Esophagus squamous epithelium (tissue), 5 donors: ENCODE results near the gene SFPQ. TPM values are rescaled to one million over a fixed set of nuclear protein-coding genes. Genes with fewer than 3 reads are reported as not detected.
"Not testable (repeated sequence)": the region's sequence is repeated elsewhere in the genome, so short reads cannot be mapped to it uniquely, and the experiment has no call there.

Experiments
- DNase-seq: peaks from one replicate; lab custom pipeline; 2025; lab: John Stamatoyannopoulos, UW
- H3K27ac ChIP-seq, 4 donors: fragments of 200-600 bp; sonication (generic); one replicate each; pipeline ENCODE4 v1.5.1; 2016 to 2019; ENCODE audit warnings: mild to moderate bottlenecking in 1 of 4
- H3K27me3 ChIP-seq, 4 donors: fragments of 200-600 bp; sonication (generic); 1 replicate in 3 of 4; 2 replicates in 1 of 4; pipeline versions ENCODE4 v1.5.1 to v1.6.0; 2017 to 2021; ENCODE audit warnings: antibody characterized with exemption in 1 of 4
- H3K36me3 ChIP-seq, 3 donors: fragments of 200-600 bp; sonication (generic); one replicate each; pipeline ENCODE4 v1.5.1; 2016 to 2019
- H3K4me1 ChIP-seq, 3 donors: fragments of 200-600 bp; sonication (generic); one replicate each; pipeline ENCODE4 v1.5.1; 2017 to 2019
- H3K4me3 ChIP-seq, 4 donors: fragments of 200-600 bp; sonication (generic); 1 replicate in 3 of 4; 2 replicates in 1 of 4; pipeline ENCODE4 v1.5.1; 2016 to 2019; ENCODE audit warnings: mild to moderate bottlenecking in 2 of 4, moderate library complexity in 1 of 4
- H3K9me3 ChIP-seq, 3 donors: fragments of 200-600 bp; sonication (generic); one replicate each; pipeline ENCODE4 v1.5.1; 2016 to 2019
- POLR2A ChIP-seq, 4 donors: fragments of 450-650 bp; IDR thresholded peaks; one replicate each; pipeline ENCODE4 v1.6.1; 2017; ENCODE audit warnings: antibody characterized with exemption in 4 of 4, mild to moderate bottlenecking in 4 of 4, moderate library complexity in 3 of 4
- WGBS, 2 donors: methylation state at CpG; one replicate each; pipeline ENCODE4 v1.1.5; 2018; 5-methylcytosine and 5-hydroxymethylcytosine counted together
- intact Hi-C: fragments of 100-400 bp; cut with DNase I; formaldehyde crosslinking; loops from one replicate; pipeline ENCODE4 v1.15.0; 2022
- total RNA-seq, 4 donors: library from RNA; depleted of rRNA; stranded (reverse); fragments of >200 nt; gene quantifications; one replicate each; pipeline ENCODE4 v1.1.0, GENCODE V29; 2016
- TF ChIP-seq, protein P1 (sequence below), 6 experiments: fragments of 450-650 bp in 4 of 6; fragments of 200-600 bp in 2 of 6; sonication (generic) in 2 of 6; IDR thresholded peaks; one replicate each; pipeline ENCODE4 v1.5.1; 2016 to 2019; ENCODE audit warnings: antibody characterized with exemption in 6 of 6, mild to moderate bottlenecking in 4 of 6, moderate library complexity in 4 of 6
- donor health status: DM: yes; HTN: yes; CAD: no.

Gene SFPQ, protein sequence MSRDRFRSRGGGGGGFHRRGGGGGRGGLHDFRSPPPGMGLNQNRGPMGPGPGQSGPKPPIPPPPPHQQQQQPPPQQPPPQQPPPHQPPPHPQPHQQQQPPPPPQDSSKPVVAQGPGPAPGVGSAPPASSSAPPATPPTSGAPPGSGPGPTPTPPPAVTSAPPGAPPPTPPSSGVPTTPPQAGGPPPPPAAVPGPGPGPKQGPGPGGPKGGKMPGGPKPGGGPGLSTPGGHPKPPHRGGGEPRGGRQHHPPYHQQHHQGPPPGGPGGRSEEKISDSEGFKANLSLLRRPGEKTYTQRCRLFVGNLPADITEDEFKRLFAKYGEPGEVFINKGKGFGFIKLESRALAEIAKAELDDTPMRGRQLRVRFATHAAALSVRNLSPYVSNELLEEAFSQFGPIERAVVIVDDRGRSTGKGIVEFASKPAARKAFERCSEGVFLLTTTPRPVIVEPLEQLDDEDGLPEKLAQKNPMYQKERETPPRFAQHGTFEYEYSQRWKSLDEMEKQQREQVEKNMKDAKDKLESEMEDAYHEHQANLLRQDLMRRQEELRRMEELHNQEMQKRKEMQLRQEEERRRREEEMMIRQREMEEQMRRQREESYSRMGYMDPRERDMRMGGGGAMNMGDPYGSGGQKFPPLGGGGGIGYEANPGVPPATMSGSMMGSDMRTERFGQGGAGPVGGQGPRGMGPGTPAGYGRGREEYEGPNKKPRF
- total RNA-seq, result 100 to 1,000 TPM in 3 of 4 donors, 10 to 100 TPM in 1; 99.6 to 222 (median 155) TPM

DNA sequence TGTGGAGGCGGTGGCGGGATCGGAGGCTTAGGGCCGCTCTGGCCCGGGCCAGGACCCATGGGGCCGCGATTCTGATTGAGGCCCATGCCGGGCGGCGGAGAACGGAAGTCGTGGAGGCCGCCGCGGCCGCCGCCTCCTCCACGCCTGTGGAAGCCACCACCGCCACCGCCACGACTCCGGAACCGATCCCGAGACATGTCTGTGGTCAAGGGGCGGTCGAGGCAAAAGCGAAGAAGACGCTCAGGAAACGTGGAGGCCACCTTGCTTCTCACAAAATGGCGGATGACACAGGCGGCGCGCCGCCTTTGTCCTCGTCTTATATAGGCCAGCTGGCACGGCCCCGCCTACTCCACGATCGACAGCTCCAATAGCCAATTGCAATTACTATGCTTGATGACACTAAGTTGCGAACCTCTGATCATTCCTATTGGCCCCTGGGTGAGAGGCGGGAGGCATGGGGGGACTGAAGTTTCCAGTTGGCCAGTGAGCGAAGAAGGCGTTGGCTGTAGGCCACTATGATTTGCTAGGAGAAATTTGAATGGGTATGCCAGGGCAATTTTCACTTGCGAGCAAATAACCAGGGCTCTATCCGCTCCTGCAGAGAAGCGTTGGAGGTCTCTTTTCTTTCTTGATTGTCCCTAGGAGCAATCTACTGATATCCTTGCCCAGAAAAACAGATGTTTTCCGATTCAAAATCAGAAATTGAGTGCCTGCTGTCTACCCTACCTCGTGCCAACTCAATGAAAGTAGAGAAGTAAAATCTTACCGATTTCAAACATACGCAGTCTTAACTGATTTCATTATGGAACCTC is at the start of gene SFPQ:
SFPQ (minus strand) TSS at position 293 of the 812 bp plus-strand sequence; CDS start at position 197, 96 bp downstream.
- intact Hi-C loops, result no loop called here
- no peaks in the 10 kb centered on the region for H3K27me3 ChIP-seq
- no peaks in the 10 kb centered on the region for H3K9me3 ChIP-seq
- peak within 1 kb of the TSS; percentile 89 to 99 (median 96) for H3K4me3 ChIP-seq
- peaks cover 6 to 36% (median 18%) of the 10 kb centered on the region in 3 donors for H3K36me3 ChIP-seq
- TF ChIP-seq, protein P1, sequence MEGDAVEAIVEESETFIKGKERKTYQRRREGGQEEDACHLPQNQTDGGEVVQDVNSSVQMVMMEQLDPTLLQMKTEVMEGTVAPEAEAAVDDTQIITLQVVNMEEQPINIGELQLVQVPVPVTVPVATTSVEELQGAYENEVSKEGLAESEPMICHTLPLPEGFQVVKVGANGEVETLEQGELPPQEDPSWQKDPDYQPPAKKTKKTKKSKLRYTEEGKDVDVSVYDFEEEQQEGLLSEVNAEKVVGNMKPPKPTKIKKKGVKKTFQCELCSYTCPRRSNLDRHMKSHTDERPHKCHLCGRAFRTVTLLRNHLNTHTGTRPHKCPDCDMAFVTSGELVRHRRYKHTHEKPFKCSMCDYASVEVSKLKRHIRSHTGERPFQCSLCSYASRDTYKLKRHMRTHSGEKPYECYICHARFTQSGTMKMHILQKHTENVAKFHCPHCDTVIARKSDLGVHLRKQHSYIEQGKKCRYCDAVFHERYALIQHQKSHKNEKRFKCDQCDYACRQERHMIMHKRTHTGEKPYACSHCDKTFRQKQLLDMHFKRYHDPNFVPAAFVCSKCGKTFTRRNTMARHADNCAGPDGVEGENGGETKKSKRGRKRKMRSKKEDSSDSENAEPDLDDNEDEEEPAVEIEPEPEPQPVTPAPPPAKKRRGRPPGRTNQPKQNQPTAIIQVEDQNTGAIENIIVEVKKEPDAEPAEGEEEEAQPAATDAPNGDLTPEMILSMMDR (IDR thresholded peaks at IDR 0.05), result no peak
- TF ChIP-seq POLR2A (IDR thresholded peaks at IDR 0.05), result peak in 3 of 4 donors; percentile 17 to 93 (median 92)
- WGBS, 2 donors, result 0 to 4% methylated on average over 10 to 17 of the region's 50 CpGs
- DNase-seq, result peak; percentile 89
- peak within 1 kb of the TSS; percentile 97 to 100 (median 99) for H3K27ac ChIP-seq
- peaks cover 7 to 46% (median 31%) of the 10 kb centered on the region in 3 donors for H3K4me1 ChIP-seq

DNA sequence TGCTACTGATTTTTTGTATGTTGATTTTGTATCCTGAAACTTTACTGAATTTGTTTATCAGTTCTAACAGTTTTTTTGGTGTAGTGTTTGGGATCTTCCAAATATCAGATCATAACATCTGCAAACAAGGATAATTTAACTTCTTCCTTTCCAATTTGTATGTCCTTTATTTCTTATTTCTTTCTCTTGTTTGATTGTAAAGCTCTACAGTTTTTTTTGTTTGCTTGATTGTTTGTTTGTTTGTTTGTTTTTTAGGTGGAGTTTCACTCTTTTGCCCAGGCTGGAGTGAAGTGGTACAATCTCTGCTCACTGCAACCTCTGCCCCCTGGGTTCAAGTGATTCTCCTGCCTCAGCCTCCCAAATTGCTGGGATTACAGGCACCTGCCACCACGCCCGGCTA is 43.8 kb upstream of the SFPQ start:
- intact Hi-C loops, H3K9me3 ChIP-seq, H3K36me3 ChIP-seq, H3K27ac ChIP-seq, H3K4me3 ChIP-seq, H3K27me3 ChIP-seq, H3K4me1 ChIP-seq, DNase-seq: not testable (repeated sequence)
- 79 to 83% methylated on average over 2 of the region's 2 CpGs for WGBS, 2 donors

DNA sequence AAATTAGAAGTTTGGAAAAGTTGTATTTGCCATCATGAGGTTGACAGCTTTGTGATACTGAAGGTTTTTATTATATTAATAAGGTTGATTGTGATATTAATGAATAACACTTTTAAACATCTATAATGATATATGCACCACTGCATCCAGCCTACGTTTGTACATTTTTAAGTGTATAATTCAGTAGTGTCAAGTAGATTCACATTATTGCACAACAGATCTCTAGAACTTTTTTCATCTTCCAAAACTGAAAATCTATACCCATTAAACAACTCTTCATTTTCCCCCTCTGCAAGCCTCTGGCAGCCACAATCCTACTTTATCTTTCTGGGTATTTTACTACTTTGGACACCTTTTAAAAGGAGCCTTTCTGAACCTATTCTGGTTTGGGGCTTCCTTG is 38.3 kb upstream of the SFPQ start:
- intact Hi-C loops, result no loop called here
- Histone ChIP-seq H3K27ac (no peak overlapping the region), H3K4me3 (no peak overlapping the region), H3K9me3 (no peaks in the 10 kb centered on the region), H3K27me3 (no peaks in the 10 kb centered on the region), H3K4me1 (no peaks in the 10 kb centered on the region), H3K36me3 (no peaks in the 10 kb centered on the region)
- DNase-seq, result no peak
- TF ChIP-seq, protein P1 (IDR thresholded peaks at IDR 0.05), result no peak
- TF ChIP-seq POLR2A (IDR thresholded peaks at IDR 0.05), result no peak
- WGBS, 2 donors, result 59 to 77% methylated on average over 1 of the region's 1 CpG

DNA sequence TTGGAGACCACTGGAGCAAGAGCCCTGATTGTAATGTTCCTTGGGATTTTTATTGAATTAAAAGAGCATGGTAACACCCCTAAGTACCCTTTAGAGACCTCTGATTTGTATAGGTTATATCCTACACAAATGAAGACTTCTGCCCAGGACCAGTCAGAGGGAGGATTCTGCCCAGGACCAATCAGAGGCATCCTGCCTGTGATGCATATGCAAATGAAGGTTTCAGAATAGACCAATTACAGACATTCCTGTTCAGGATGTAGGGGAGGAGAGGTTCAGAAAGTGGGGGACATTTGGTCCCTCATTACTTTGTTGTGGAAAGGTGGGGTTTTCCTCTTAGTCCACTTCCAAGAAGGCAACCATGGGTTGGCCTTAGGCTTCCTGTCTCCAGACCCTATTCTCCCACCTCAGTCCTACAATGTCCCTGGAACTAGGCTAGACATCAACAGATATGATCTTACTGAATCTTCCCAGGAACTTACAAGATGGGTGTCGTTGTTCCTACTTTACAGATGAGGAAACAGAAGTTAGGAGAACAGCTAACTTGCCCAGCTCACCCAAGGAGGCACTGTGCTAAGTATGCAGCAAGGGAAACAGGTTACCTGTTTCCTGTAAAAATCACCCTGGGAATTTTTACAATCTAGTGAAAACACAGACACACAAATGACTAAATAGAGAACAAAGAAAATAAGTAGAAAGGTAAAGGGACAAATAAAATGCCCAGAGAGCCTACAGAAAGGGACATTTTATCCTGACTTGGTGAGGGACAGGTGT is 36.8 kb upstream of the SFPQ start:
- 42 to 71% methylated on average over 1 of the region's 1 CpG for WGBS, 2 donors
- no peak for DNase-seq
- TF ChIP-seq, protein P1 (IDR thresholded peaks at IDR 0.05), result no peak
- TF ChIP-seq POLR2A (IDR thresholded peaks at IDR 0.05), result no peak
- H3K27ac ChIP-seq, result no peak overlapping the region
- no peaks in the 10 kb centered on the region for H3K36me3 ChIP-seq
- no peaks in the 10 kb centered on the region for H3K9me3 ChIP-seq
- H3K27me3 ChIP-seq, result no peaks in the 10 kb centered on the region
- intact Hi-C loops, result no loop called here
- H3K4me1 ChIP-seq, result no peaks in the 10 kb centered on the region
- H3K4me3 ChIP-seq, result no peak overlapping the region

DNA sequence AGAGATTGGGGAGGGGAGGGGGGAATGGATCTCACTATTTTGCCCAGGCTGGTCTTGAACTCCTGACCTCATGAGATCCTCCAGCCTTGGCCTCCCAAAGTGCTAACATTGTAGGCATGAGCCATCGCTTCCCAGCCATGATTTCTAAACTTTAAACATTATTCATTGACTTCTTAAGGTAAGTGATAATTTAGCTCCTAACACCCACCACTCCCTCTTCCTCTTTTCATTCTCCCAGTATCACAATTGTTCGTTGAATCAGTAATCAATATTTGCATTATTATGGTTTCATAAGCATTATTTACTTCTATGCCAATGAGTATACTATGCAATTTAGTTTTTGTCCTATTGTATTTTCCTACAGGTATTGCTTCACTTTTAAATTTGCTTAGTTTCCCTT is 33.6 kb upstream of the SFPQ start:
- TF ChIP-seq, protein P1 (IDR thresholded peaks at IDR 0.05), result no peak
- no peak for TF ChIP-seq POLR2A (IDR thresholded peaks at IDR 0.05)
- DNase-seq, result no peak
- WGBS, 2 donors, result 81 to 87% methylated on average over 2 of the region's 2 CpGs

More for the DNA sequence above, 33.6 kb upstream of the SFPQ start:
- Histone ChIP-seq H3K27ac (no peak overlapping the region), H3K36me3 (no peaks in the 10 kb centered on the region), H3K9me3 (no peaks in the 10 kb centered on the region), H3K4me3 (no peak overlapping the region), H3K4me1 (peaks cover 0 to 18% (median 0%) of the 10 kb centered on the region in 3 donors), H3K27me3 (no peaks in the 10 kb centered on the region)
- intact Hi-C loops, result no loop called here
